ENCODE measurements around the gene AASDHPPT.

GRCh38 chr11:106051103-106051502, 26.4 kb upstream of the AASDHPPT start:
- TF ChIP-seq CTCF (conservative IDR thresholded peaks at IDR 0.05 in 1 of 2, IDR thresholded peaks at IDR 0.05 in 1 of 2; ENCODE audit: extremely low read depth in 1 of 2, insufficient read depth in 1 of 2, low read depth in 1 of 2, low read length in 2 of 2), result no peak
- no peak for TF ChIP-seq EZH2 (IDR thresholded peaks at IDR 0.05; ENCODE audit: borderline replicate concordance, low read length)

Measured in mammary epithelial cell (primary cell).